ENCODE data around the gene PRPF40B.
"Not testable (repeated sequence)": the region's sequence is repeated elsewhere in the genome, so short reads cannot be mapped to it uniquely, and the experiment has no call there.

PRPF40B gene

GRCh38 chr12:49609875-49610154 is 13.5 kb upstream of the PRPF40B start:
- DNase-seq: no peak

GRCh38 chr12:49610785-49611184 is 12.6 kb upstream of the PRPF40B start:
- DNase-seq: not testable (repeated sequence)

GRCh38 chr12:49612210-49612609 is 11.2 kb upstream of the PRPF40B start:
- no peak for DNase-seq

- no peak for DNase-seq
These were observed 7.6 kb upstream of the PRPF40B start for GRCh38 chr12:49615725-49616124.

GRCh38 chr12:49616533-49617219 is 6.7 kb upstream of the PRPF40B start:
- DNase-seq: no peak

GRCh38 chr12:49618576-49618975 is 4.8 kb upstream of the PRPF40B start:
- DNase-seq: no peak

- no peak for DNase-seq
These were observed 4.1 kb upstream of the PRPF40B start for GRCh38 chr12:49619286-49619685.

GRCh38 chr12:49621651-49622500 is 1.5 kb upstream of the PRPF40B start:
- no peak for DNase-seq

GRCh38 chr12:49622501-49623141 is 740 bp upstream of the PRPF40B start:
- peak in 1 of 4 experiments; percentile 50 for DNase-seq

GRCh38 chr12:49624921-49625577 is 1.7 kb downstream of the PRPF40B start:
- DNase-seq: no peak

- no peak for DNase-seq
These were observed 2.9 kb downstream of the PRPF40B start for GRCh38 chr12:49626169-49626835.

GRCh38 chr12:49626836-49627235 is 3.5 kb downstream of the PRPF40B start:
- DNase-seq: no peak

GRCh38 chr12:49627752-49628360 is 4.5 kb downstream of the PRPF40B start:
- no peak for DNase-seq

GRCh38 chr12:49631336-49631907 is 8.1 kb downstream of the PRPF40B start:
- no peak for DNase-seq

GRCh38 chr12:49632401-49632800 is 9.0 kb downstream of the PRPF40B start:
- DNase-seq: no peak

GRCh38 chr12:49632986-49633702 is 9.8 kb downstream of the PRPF40B start:
- no peak for DNase-seq

- DNase-seq: no peak
These were observed 10.5 kb downstream of the PRPF40B start for GRCh38 chr12:49633703-49634345.

- no peak for DNase-seq
These were observed 11.7 kb downstream of the PRPF40B start for GRCh38 chr12:49635036-49635435.

GRCh38 chr12:49635656-49636055 is 12.3 kb downstream of the PRPF40B start:
- DNase-seq: no peak

GRCh38 chr12:49636574-49636973 is 13.2 kb downstream of the PRPF40B start:
- DNase-seq: no peak

Data from activated naive CD4-positive, alpha-beta T cell (primary cell).